K562 (cell line): Measurements from ENCODE around the gene TNNT3. TPM values are rescaled to one million over a fixed set of nuclear protein-coding genes. Genes with fewer than 3 reads are reported as not detected.
A peak's percentile ranks its signal among the peaks of the same experiment; 100 is the strongest.

Experiments used
- ATAC-seq: fragments of 200-7000 bp; cut with Tn5 transposase; 3 replicates; pipeline ENCODE4 v1.9.1; 2020; ENCODE audit warnings: moderate library complexity
- BruUV-seq: library from RNA; stranded (reverse); fragments of 400-500 nt; replicated peaks from 2 replicates; lab custom pipeline; 2021; lab: Mats Ljungman, UMichigan
- CTCF ChIA-PET: fragments of 300-600 bp; formaldehyde crosslinking; extraction: SDS; loops from one replicate; lab custom pipeline; 2021; ENCODE audit warnings: low intra/inter-chr PET ratio; lab: Yijun Ruan, JAX
- POLR2A ChIA-PET: fragments of 300-600, 350-650 bp; sonication (Branson Sonifier 250); formaldehyde crosslinking; extraction: SDS; loops from one replicate; lab custom pipeline; 2021; ENCODE audit warnings: antibody characterized with exemption, inconsistent platforms; lab: Yijun Ruan, JAX
- DNase-seq, 4 experiments: peaks; one replicate each; pipeline versions ENCODE4 v3.0.0 to v3.0.0-alpha.2; 2011 to 2018; ENCODE audit warnings: low spot score in 3 of 4, mixed read lengths in 3 of 4; ENCODE audit errors: extremely low read depth in 1 of 4
- FAIRE-seq: peaks from 2 replicates; lab custom pipeline; 2011; peaks lifted over from hg19 to GRCh38; lab: Jason Lieb, UNC
- H2AFZ ChIP-seq: 2 replicates; pipeline ENCODE4 v1.6.0; 2011; ENCODE audit warnings: low read depth, low read length, control low read depth, inconsistent platforms
- H3K27ac ChIP-seq: fragments of 200-600 bp; 3 replicates; pipeline ENCODE4 v1.8.0; 2011; ENCODE audit warnings: low read depth, mild to moderate bottlenecking, control low read depth, inconsistent platforms, low read length, moderate library complexity, mixed read lengths; ENCODE audit errors: extremely low read depth
- H3K27me3 ChIP-seq, 2 experiments: fragments of 300-600 bp in 1 of 2; 2 replicates in 1 of 2; 3 replicates in 1 of 2; pipeline versions ENCODE4 v1.6.0 to v1.8.0; 2011; ENCODE audit warnings: inconsistent platforms in 2 of 2, low read length in 2 of 2, mild to moderate bottlenecking in 1 of 2, mixed read lengths in 1 of 2, moderate library complexity in 1 of 2; ENCODE audit not compliant: control insufficient read depth in 2 of 2, insufficient read depth in 2 of 2
- H3K36me3 ChIP-seq: fragments of 300-600 bp; 3 replicates; pipeline ENCODE4 v1.8.0; 2011; ENCODE audit warnings: mild to moderate bottlenecking, low read length, inconsistent platforms; ENCODE audit not compliant: control insufficient read depth, insufficient read depth
- H3K4me1 ChIP-seq, 2 experiments: fragments of 200-600 bp in 1 of 2; replicated peaks in 1 of 2; 2 replicates in 1 of 2; 3 replicates in 1 of 2; pipeline versions ENCODE4 v1.5.1 to v1.8.0; 2011; ENCODE audit warnings: inconsistent platforms in 2 of 2, low read length in 2 of 2, mild to moderate bottlenecking in 1 of 2, mixed read lengths in 1 of 2, moderate library complexity in 1 of 2; ENCODE audit not compliant: control insufficient read depth in 2 of 2, insufficient read depth in 2 of 2
- H3K4me2 ChIP-seq: 2 replicates; pipeline ENCODE4 v1.6.1; 2011; ENCODE audit warnings: low read length, control low read depth, inconsistent platforms, mixed read lengths; ENCODE audit not compliant: insufficient read depth
- H3K4me3 ChIP-seq: fragments of 200-600 bp; sonication (generic), shearing (Covaris generic); 2 replicates; pipeline ENCODE4 v1.5.1; 2016; ENCODE audit warnings: control low read depth, inconsistent platforms
- H3K79me2 ChIP-seq: fragments of 200-600 bp; 3 replicates; pipeline ENCODE4 v1.8.0; 2011; ENCODE audit warnings: low read length, inconsistent platforms; ENCODE audit not compliant: control insufficient read depth, insufficient read depth
- H3K9ac ChIP-seq, 2 experiments: 2 replicates each; pipeline versions ENCODE4 v1.6.0 to v1.6.1; 2011; ENCODE audit warnings: low read depth in 2 of 2, low read length in 2 of 2, control low read depth in 1 of 2, inconsistent platforms in 1 of 2, mild to moderate bottlenecking in 1 of 2, mixed read lengths in 1 of 2; ENCODE audit not compliant: insufficient read depth in 1 of 2
- H3K9me1 ChIP-seq: one replicate; pipeline ENCODE4 v1.6.0; 2011; ENCODE audit warnings: inconsistent platforms, mild to moderate bottlenecking, low read length, moderate library complexity; ENCODE audit not compliant: control insufficient read depth, insufficient read depth
- H3K9me3 ChIP-seq: replicated peaks from 2 replicates; pipeline ENCODE4 v1.5.1; 2011; ENCODE audit warnings: low read depth, low read length, inconsistent platforms; ENCODE audit not compliant: control insufficient read depth, insufficient read depth
- H4K20me1 ChIP-seq: replicated peaks from 2 replicates; pipeline ENCODE4 v1.6.1; 2011; ENCODE audit warnings: low read length, inconsistent platforms, mixed read lengths; ENCODE audit not compliant: control insufficient read depth, insufficient read depth
- HMGXB4 ChIP-seq: sonication (generic); formaldehyde crosslinking; IDR thresholded peaks from 2 replicates; pipeline ENCODE4 v1.8.1; 2023; ENCODE audit warnings: mild to moderate bottlenecking, missing genetic modification reagents
- MIER1 ChIP-seq: fragments of 450-650 bp; IDR thresholded peaks from 2 replicates; pipeline ENCODE4 v1.6.1; 2016; ENCODE audit warnings: antibody characterized with exemption, mild to moderate bottlenecking, low read depth
- TAL1 ChIP-seq: fragments of 450-650 bp; IDR thresholded peaks from 2 replicates; pipeline ENCODE4 v1.6.1; 2016; ENCODE audit warnings: mild to moderate bottlenecking
- XRCC5 ChIP-seq: fragments of 200-400 bp; formaldehyde crosslinking; IDR thresholded peaks from 2 replicates; pipeline ENCODE4 v1.6.1; 2017; ENCODE audit warnings: low read depth, mild to moderate bottlenecking, low read length
- ZKSCAN3 ChIP-seq: fragments of 250-450 bp; sonication (Bioruptor Pico); IDR thresholded peaks from 2 replicates; pipeline ENCODE4 v1.4.0; 2020
- WGBS: fragments of 100-300 bp; shearing (Covaris generic); methylation state at CpG from one replicate; pipeline ENCODE4 v1.1.6; 2016; ENCODE audit warnings: low coverage, mixed read lengths; ENCODE audit not compliant: insufficient coverage; ENCODE audit errors: missing lambda C conversion rate; 5-methylcytosine and 5-hydroxymethylcytosine counted together
- in situ Hi-C: fragments of 300-500 bp; cut with MboI; formaldehyde crosslinking; loops from 4 replicates; pipeline ENCODE4 v1.15.0; 2018; ENCODE audit warnings: inconsistent platforms, mixed read lengths
- intact Hi-C: fragments of 100-400 bp; cut with micrococcal nuclease; formaldehyde crosslinking; loops from 2 replicates; pipeline ENCODE4 v1.14.2; 2022
- microRNA-seq: library from miRNA; unstranded; fragments of <30 nt; microRNA quantifications from one replicate; pipeline ENCODE4, GENCODE V29; 2018; ENCODE audit warnings: borderline microRNAs expressed
- polyA plus RNA-seq, 8 experiments: library from polyadenylated mRNA; depleted of rRNA in 4 of 8; stranded (reverse) in 5 of 8; unstranded in 3 of 8; fragments of >200 nt; fragmentation: Nextera tagmentation in 2 of 8; fragmentation: Illumina TruSeq in 1 of 8; extraction: Ambion mirVana in 2 of 8; extraction: Trizol in 1 of 8; gene quantifications; 2 replicates each; pipeline versions ENCODE4 v1.2.1 to v1.2.3, GENCODE V29; 2011 to 2014; ENCODE audit warnings: inconsistent platforms in 1 of 8, missing spikeins in 1 of 8
- total RNA-seq, 7 experiments: library from RNA; depleted of rRNA in 6 of 7; stranded (reverse); fragments of >200 nt in 6 of 7; fragmentation: Illumina TruSeq in 2 of 7; extraction: Trizol in 2 of 7; gene quantifications; 2 replicates each; pipeline versions ENCODE4 v1.2.1 to v1.2.3, GENCODE V29; 2011 to 2021; ENCODE audit warnings: low replicate concordance in 1 of 7

Gene TNNT3
- total and polyA plus RNA-seq, 9 of the 15 experiments (the other 6 are each of a cell fraction or from before 2014, with no cell fraction given), result 0.10 TPM; not detected in 8

- TF ChIP-seq HMGXB4 (CRISPR knock-in tag) (no peak), TAL1 (no peak), XRCC5 (no peak)
- TF ChIP-seq, all 486 proteins: peak for 0
These were observed 67.5 kb downstream of the TNNT3 start (continued) for GRCh38 chr11:1987024-1987423.

- peak; percentile 85 for FAIRE-seq
- WGBS, result no CpG with 5 or more reads among the region's 11 CpGs
- H3K9me1 ChIP-seq, result no peaks in the 10 kb centered on the region
- ATAC-seq, result no peak
- H3K4me1 ChIP-seq, result no peaks in the 10 kb centered on the region; a peak in 1 of 5 replicates
- intact Hi-C loops (no loop called here), in situ Hi-C loops (no loop called here)
- no peak overlapping the region for H2AFZ ChIP-seq
- ChIA-PET CTCF (no interaction called here), POLR2A (interaction anchor here (0.6 kb wide), 2 partner anchors 261 to 680 kb away, joined by 3 read pairs; no protein-coding TSS in a partner anchor)
- no peaks in the 10 kb centered on the region for H4K20me1 ChIP-seq
- no peaks in the 10 kb centered on the region for H3K79me2 ChIP-seq
- H3K9me3 ChIP-seq, result no peaks in the 10 kb centered on the region
- H3K36me3 ChIP-seq, result no peaks in the 10 kb centered on the region
- no TSS peak for BruUV-seq
- DNase-seq, result no peak
- H3K4me3 ChIP-seq, result no peak overlapping the region
- H3K9ac ChIP-seq, result no peak overlapping the region
- no peak overlapping the region for H3K27ac ChIP-seq
- TF ChIP-seq ZKSCAN3 (CRISPR knock-in tag) (no peak), MIER1 (no peak)
- H3K4me2 ChIP-seq, result no peak overlapping the region
- H3K27me3 ChIP-seq, result no peaks in the 10 kb centered on the region
These were observed 68.7 kb downstream of the TNNT3 start for GRCh38 chr11:1988174-1988573.

Small RNA genes lying within 50 kb of the gene (microRNA-seq; reads per million reads assigned to microRNA genes)
- not detected for gene MIR7847

Other genes with a start within 250 kb of the TNNT3 start
Only the 7 nearest of the 11 such genes appear.
- gene CTSD, start 155.8 kb upstream of the TNNT3 start, total RNA-seq (2014; rRNA removed), result 72.3 and 87.0 TPM in 2 replicates
- gene CTSD, start 155.8 kb upstream of the TNNT3 start, total RNA-seq (2014; rRNA removed; fragmentation: Illumina TruSeq; extraction: Trizol), result 10.9 and 12.3 TPM in 2 replicates
- 40.9 and 42.3 TPM in 2 replicates for gene CTSD, start 155.8 kb upstream of the TNNT3 start, total RNA-seq (2015; rRNA removed; fragmentation: Illumina TruSeq; extraction: Trizol)
- 112 and 116 TPM in 2 replicates for gene CTSD, start 155.8 kb upstream of the TNNT3 start, total RNA-seq (2021)
- gene CTSD, start 155.8 kb upstream of the TNNT3 start, polyA plus RNA-seq (2011; rRNA removed), result 21.7 and 37.1 TPM in 2 replicates
- gene CTSD, start 155.8 kb upstream of the TNNT3 start, polyA plus RNA-seq (2014; fragmentation: Illumina TruSeq; extraction: Trizol), result 66.8 and 111 TPM in 2 replicates
- 1 to 10 TPM; 1.0 to 3.7 TPM for gene CTSD, start 155.8 kb upstream of the TNNT3 start, polyA plus RNA-seq (2014; fragmentation: Nextera tagmentation; extraction: Ambion mirVana)
- gene CTSD, start 155.8 kb upstream of the TNNT3 start, polyA plus RNA-seq (2014; rRNA removed), result 40.5 and 46.8 TPM in 2 replicates
- gene SYT8, start 84.7 kb upstream of the TNNT3 start, total RNA-seq (2014; rRNA removed), result not detected in 2 replicates
- not detected in 2 replicates for gene SYT8, start 84.7 kb upstream of the TNNT3 start, total RNA-seq (2014; rRNA removed; fragmentation: Illumina TruSeq; extraction: Trizol)
- gene SYT8, start 84.7 kb upstream of the TNNT3 start, total RNA-seq (2015; rRNA removed; fragmentation: Illumina TruSeq; extraction: Trizol), result not detected in 2 replicates
- not detected in 2 replicates for gene SYT8, start 84.7 kb upstream of the TNNT3 start, total RNA-seq (2021)
- gene SYT8, start 84.7 kb upstream of the TNNT3 start, polyA plus RNA-seq (2011; rRNA removed), result not detected in 2 replicates
- gene SYT8, start 84.7 kb upstream of the TNNT3 start, polyA plus RNA-seq (2014; fragmentation: Illumina TruSeq; extraction: Trizol), result not detected in 2 replicates
- not detected for gene SYT8, start 84.7 kb upstream of the TNNT3 start, polyA plus RNA-seq (2014; fragmentation: Nextera tagmentation; extraction: Ambion mirVana)
- gene SYT8, start 84.7 kb upstream of the TNNT3 start, polyA plus RNA-seq (2014; rRNA removed), result not detected in 2 replicates
- not detected in 2 replicates for gene TNNI2, start 80.7 kb upstream of the TNNT3 start, total RNA-seq (2014; rRNA removed)
- not detected in 2 replicates for gene TNNI2, start 80.7 kb upstream of the TNNT3 start, total RNA-seq (2014; rRNA removed; fragmentation: Illumina TruSeq; extraction: Trizol)
- not detected in 2 replicates for gene TNNI2, start 80.7 kb upstream of the TNNT3 start, total RNA-seq (2015; rRNA removed; fragmentation: Illumina TruSeq; extraction: Trizol)
- not detected in 2 replicates for gene TNNI2, start 80.7 kb upstream of the TNNT3 start, total RNA-seq (2021)
- not detected in 2 replicates for gene TNNI2, start 80.7 kb upstream of the TNNT3 start, polyA plus RNA-seq (2011; rRNA removed)
- gene TNNI2, start 80.7 kb upstream of the TNNT3 start, polyA plus RNA-seq (2014; fragmentation: Illumina TruSeq; extraction: Trizol), result not detected in 2 replicates
- not detected for gene TNNI2, start 80.7 kb upstream of the TNNT3 start, polyA plus RNA-seq (2014; fragmentation: Nextera tagmentation; extraction: Ambion mirVana)
- not detected in 2 replicates for gene TNNI2, start 80.7 kb upstream of the TNNT3 start, polyA plus RNA-seq (2014; rRNA removed)
- gene LSP1, start 66.6 kb upstream of the TNNT3 start, total RNA-seq (2014; rRNA removed), result 0.08 and 1.2 TPM in 2 replicates
- not detected in 2 replicates for gene LSP1, start 66.6 kb upstream of the TNNT3 start, total RNA-seq (2014; rRNA removed; fragmentation: Illumina TruSeq; extraction: Trizol)
- gene LSP1, start 66.6 kb upstream of the TNNT3 start, total RNA-seq (2015; rRNA removed; fragmentation: Illumina TruSeq; extraction: Trizol), result 0.65 TPM in 1 of 2 replicates, not detected in the other
- 0.73 and 1.1 TPM in 2 replicates for gene LSP1, start 66.6 kb upstream of the TNNT3 start, total RNA-seq (2021)
- gene LSP1, start 66.6 kb upstream of the TNNT3 start, polyA plus RNA-seq (2011; rRNA removed), result 0.28 and 0.45 TPM in 2 replicates
- gene LSP1, start 66.6 kb upstream of the TNNT3 start, polyA plus RNA-seq (2014; fragmentation: Illumina TruSeq; extraction: Trizol), result 2.9 TPM in 1 of 2 replicates, not detected in the other
- gene LSP1, start 66.6 kb upstream of the TNNT3 start, polyA plus RNA-seq (2014; fragmentation: Nextera tagmentation; extraction: Ambion mirVana), result under 1 TPM in 1 of 2 experiments, not detected in 1; 0.38 TPM
- 0.08 TPM in 1 of 2 replicates, not detected in the other for gene LSP1, start 66.6 kb upstream of the TNNT3 start, polyA plus RNA-seq (2014; rRNA removed)
- gene PRR33, start 27.8 kb upstream of the TNNT3 start, total RNA-seq (2014; rRNA removed), result not detected in 2 replicates
- gene PRR33, start 27.8 kb upstream of the TNNT3 start, total RNA-seq (2014; rRNA removed; fragmentation: Illumina TruSeq; extraction: Trizol), result not detected in 2 replicates
- gene PRR33, start 27.8 kb upstream of the TNNT3 start, total RNA-seq (2015; rRNA removed; fragmentation: Illumina TruSeq; extraction: Trizol), result not detected in 2 replicates
- not detected in 2 replicates for gene PRR33, start 27.8 kb upstream of the TNNT3 start, total RNA-seq (2021)
- gene PRR33, start 27.8 kb upstream of the TNNT3 start, polyA plus RNA-seq (2011; rRNA removed), result not detected in 2 replicates
- not detected in 2 replicates for gene PRR33, start 27.8 kb upstream of the TNNT3 start, polyA plus RNA-seq (2014; fragmentation: Illumina TruSeq; extraction: Trizol)
- not detected for gene PRR33, start 27.8 kb upstream of the TNNT3 start, polyA plus RNA-seq (2014; fragmentation: Nextera tagmentation; extraction: Ambion mirVana)
- not detected in 2 replicates for gene PRR33, start 27.8 kb upstream of the TNNT3 start, polyA plus RNA-seq (2014; rRNA removed)
- 109 and 128 TPM in 2 replicates for gene MRPL23, start 27.6 kb downstream of the TNNT3 start, total RNA-seq (2014; rRNA removed)
- gene MRPL23, start 27.6 kb downstream of the TNNT3 start, total RNA-seq (2014; rRNA removed; fragmentation: Illumina TruSeq; extraction: Trizol), result 17.5 and 22.7 TPM in 2 replicates
- gene MRPL23, start 27.6 kb downstream of the TNNT3 start, total RNA-seq (2015; rRNA removed; fragmentation: Illumina TruSeq; extraction: Trizol), result 46.2 and 53.3 TPM in 2 replicates
- 63.7 and 72.7 TPM in 2 replicates for gene MRPL23, start 27.6 kb downstream of the TNNT3 start, total RNA-seq (2021)
- gene MRPL23, start 27.6 kb downstream of the TNNT3 start, polyA plus RNA-seq (2011; rRNA removed), result 35.5 and 50.9 TPM in 2 replicates
- gene MRPL23, start 27.6 kb downstream of the TNNT3 start, polyA plus RNA-seq (2014; fragmentation: Illumina TruSeq; extraction: Trizol), result 37.4 and 42.9 TPM in 2 replicates
- gene MRPL23, start 27.6 kb downstream of the TNNT3 start, polyA plus RNA-seq (2014; fragmentation: Nextera tagmentation; extraction: Ambion mirVana), result 1 to 10 TPM in 1 of 2 experiments, under 1 TPM in 1; 0.44 to 1.1 TPM
- 79.9 and 85.9 TPM in 2 replicates for gene MRPL23, start 27.6 kb downstream of the TNNT3 start, polyA plus RNA-seq (2014; rRNA removed)
- gene H19, start 78.1 kb downstream of the TNNT3 start, total RNA-seq (2014; rRNA removed), result 18.7 and 20.7 TPM in 2 replicates
- 4.0 and 5.8 TPM in 2 replicates for gene H19, start 78.1 kb downstream of the TNNT3 start, total RNA-seq (2014; rRNA removed; fragmentation: Illumina TruSeq; extraction: Trizol)
- 20.5 and 24.6 TPM in 2 replicates for gene H19, start 78.1 kb downstream of the TNNT3 start, total RNA-seq (2015; rRNA removed; fragmentation: Illumina TruSeq; extraction: Trizol)
- gene H19, start 78.1 kb downstream of the TNNT3 start, total RNA-seq (2021), result 10.0 and 15.6 TPM in 2 replicates
- gene H19, start 78.1 kb downstream of the TNNT3 start, polyA plus RNA-seq (2011; rRNA removed), result 220 and 682 TPM in 2 replicates
- gene H19, start 78.1 kb downstream of the TNNT3 start, polyA plus RNA-seq (2014; fragmentation: Illumina TruSeq; extraction: Trizol), result 15.7 and 19.7 TPM in 2 replicates
- gene H19, start 78.1 kb downstream of the TNNT3 start, polyA plus RNA-seq (2014; fragmentation: Nextera tagmentation; extraction: Ambion mirVana), result under 1 TPM; 0.13 to 0.63 TPM
- gene H19, start 78.1 kb downstream of the TNNT3 start, polyA plus RNA-seq (2014; rRNA removed), result 13.0 and 18.2 TPM in 2 replicates